Esophagus muscularis mucosa (tissue), 4 donors: Measurements from ENCODE around the gene RAB11A. TPM values are rescaled to one million over a fixed set of nuclear protein-coding genes. Genes with fewer than 3 reads are reported as not detected.

Experiments used
- DNase-seq: peaks from one replicate; pipeline ENCODE4 v3.0.0-alpha.2; 2017; ENCODE audit errors: extremely low spot score
- H3K27ac ChIP-seq, 4 donors: fragments of 200-600 bp; sonication (generic); replicated peaks in 1 of 4; 1 replicate in 3 of 4; 2 replicates in 1 of 4; pipeline ENCODE4 v1.5.1; 2016 to 2019; ENCODE audit warnings: mild to moderate bottlenecking in 1 of 4
- H3K27me3 ChIP-seq, 4 donors: fragments of 200-600 bp; sonication (generic); one replicate each; pipeline versions ENCODE4 v1.5.1 to v1.6.0; 2016 to 2019
- H3K36me3 ChIP-seq, 4 donors: fragments of 200-600 bp; sonication (generic); one replicate each; pipeline ENCODE4 v1.5.1; 2016 to 2019
- H3K4me1 ChIP-seq, 4 donors: fragments of 200-600 bp; sonication (generic); one replicate each; pipeline ENCODE4 v1.5.1; 2016 to 2019
- H3K4me3 ChIP-seq, 4 donors: fragments of 200-600 bp; sonication (generic); 1 replicate in 2 of 4; 2 replicates in 2 of 4; pipeline ENCODE4 v1.5.1; 2016 to 2019; ENCODE audit warnings: mild to moderate bottlenecking in 4 of 4, moderate library complexity in 1 of 4
- H3K9me3 ChIP-seq, 4 donors: fragments of 200-600 bp; sonication (generic); 1 replicate in 3 of 4; 2 replicates in 1 of 4; pipeline ENCODE4 v1.5.1; 2016 to 2019
- EP300 ChIP-seq: sonication (generic); formaldehyde crosslinking; IDR thresholded peaks from one replicate; pipeline ENCODE4 v1.6.1; 2017; ENCODE audit warnings: antibody characterized with exemption
- POLR2A ChIP-seq: fragments of 450-650 bp; IDR thresholded peaks from one replicate; pipeline ENCODE4 v1.6.1; 2017; ENCODE audit warnings: antibody characterized with exemption, moderate library complexity, mild to moderate bottlenecking, low read depth
- POLR2AphosphoS5 ChIP-seq, 2 donors: sonication (generic); formaldehyde crosslinking; IDR thresholded peaks; one replicate each; pipeline ENCODE4 v1.6.1; 2017; ENCODE audit warnings: antibody characterized with exemption in 2 of 2
- WGBS: methylation state at CpG from one replicate; pipeline ENCODE4 v1.1.5; 2018; 5-methylcytosine and 5-hydroxymethylcytosine counted together
- intact Hi-C: fragments of 100-400 bp; cut with DNase I; formaldehyde crosslinking; loops from one replicate; pipeline ENCODE4 v1.15.1; 2023
- small RNA-seq, 3 donors: library from RNA; depleted of rRNA; stranded (forward); fragments of <200 nt; gene quantifications; one replicate each; pipeline ENCODE3, GENCODE V24; 2016
- total RNA-seq, 4 donors: library from RNA; depleted of rRNA; stranded (reverse); fragments of >200 nt; gene quantifications; one replicate each; pipeline versions ENCODE4 v1.1.0 to v1.2.1, GENCODE V29; 2016
- TF ChIP-seq, protein P1 (sequence below), 3 experiments: fragments of 200-600 bp in 2 of 3; fragments of 450-650 bp in 1 of 3; sonication (generic) in 2 of 3; IDR thresholded peaks; one replicate each; pipeline ENCODE4 v1.5.1; 2017 to 2019; ENCODE audit warnings: antibody characterized with exemption in 3 of 3, mild to moderate bottlenecking in 2 of 3, moderate library complexity in 1 of 3

RAB11A gene
- total RNA-seq, 4 donors from 2014 or later = 51.9 to 134 (median 122) TPM

DNA sequence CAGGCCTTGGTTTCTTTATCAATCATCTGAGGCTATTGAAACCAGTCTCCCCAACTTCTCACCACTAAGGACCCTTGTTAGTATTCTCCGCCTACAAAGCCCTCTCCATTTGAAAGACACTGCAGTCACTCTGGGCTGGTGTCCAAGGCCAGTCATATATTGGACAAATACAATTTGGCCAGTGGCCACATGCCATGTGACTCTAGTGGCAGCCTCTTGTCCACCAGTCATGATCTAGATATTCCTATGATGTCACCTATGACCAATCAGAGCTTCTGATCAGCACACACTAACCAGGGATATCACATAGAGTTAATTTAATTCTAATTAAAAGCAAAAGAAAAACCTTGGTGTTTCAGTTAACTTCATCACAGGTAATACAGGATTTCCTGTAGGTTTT, 68.2 kb downstream of the RAB11A start:
- H3K9me3 ChIP-seq = no peaks in the 10 kb centered on the region
- H3K27me3 ChIP-seq = peaks cover 0 to 4% (median 0%) of the 10 kb centered on the region in 4 donors
- peaks cover 0 to 5% (median 0%) of the 10 kb centered on the region in 4 donors for H3K4me1 ChIP-seq
- H3K36me3 ChIP-seq = no peaks in the 10 kb centered on the region
- DNase-seq = no peak
- TF ChIP-seq POLR2A = no peak
- TF ChIP-seq, protein P1, sequence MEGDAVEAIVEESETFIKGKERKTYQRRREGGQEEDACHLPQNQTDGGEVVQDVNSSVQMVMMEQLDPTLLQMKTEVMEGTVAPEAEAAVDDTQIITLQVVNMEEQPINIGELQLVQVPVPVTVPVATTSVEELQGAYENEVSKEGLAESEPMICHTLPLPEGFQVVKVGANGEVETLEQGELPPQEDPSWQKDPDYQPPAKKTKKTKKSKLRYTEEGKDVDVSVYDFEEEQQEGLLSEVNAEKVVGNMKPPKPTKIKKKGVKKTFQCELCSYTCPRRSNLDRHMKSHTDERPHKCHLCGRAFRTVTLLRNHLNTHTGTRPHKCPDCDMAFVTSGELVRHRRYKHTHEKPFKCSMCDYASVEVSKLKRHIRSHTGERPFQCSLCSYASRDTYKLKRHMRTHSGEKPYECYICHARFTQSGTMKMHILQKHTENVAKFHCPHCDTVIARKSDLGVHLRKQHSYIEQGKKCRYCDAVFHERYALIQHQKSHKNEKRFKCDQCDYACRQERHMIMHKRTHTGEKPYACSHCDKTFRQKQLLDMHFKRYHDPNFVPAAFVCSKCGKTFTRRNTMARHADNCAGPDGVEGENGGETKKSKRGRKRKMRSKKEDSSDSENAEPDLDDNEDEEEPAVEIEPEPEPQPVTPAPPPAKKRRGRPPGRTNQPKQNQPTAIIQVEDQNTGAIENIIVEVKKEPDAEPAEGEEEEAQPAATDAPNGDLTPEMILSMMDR (IDR thresholded peaks at IDR 0.05) = no peak
- no peak for TF ChIP-seq POLR2AphosphoS5 (IDR thresholded peaks at IDR 0.05)
- H3K27ac ChIP-seq = no peak overlapping the region
- H3K4me3 ChIP-seq = no peak overlapping the region
- intact Hi-C loops = no loop called here
- 92% methylated on average over 1 of the region's 1 CpG for WGBS

DNA sequence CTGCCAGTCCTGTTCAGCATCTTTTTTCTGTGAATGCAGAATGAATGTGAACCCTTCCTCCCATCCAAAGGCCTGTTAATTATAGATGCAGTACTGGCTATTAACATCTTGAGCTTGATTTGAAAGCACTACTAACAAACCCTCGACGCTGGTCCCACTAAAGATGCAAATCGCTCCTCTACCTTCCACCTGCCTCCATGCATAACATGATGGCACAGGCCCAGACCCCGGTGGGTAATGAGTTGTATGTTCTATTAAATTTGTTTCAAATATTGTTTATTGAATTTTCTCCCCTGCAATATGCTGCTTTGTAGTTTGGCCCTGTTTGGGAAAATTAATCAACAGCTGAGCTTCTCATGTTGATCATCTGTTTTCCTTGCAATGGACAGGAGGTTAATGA, 69.3 kb downstream of the RAB11A start:
- Histone ChIP-seq H3K4me1 (peaks cover 0 to 5% (median 0%) of the 10 kb centered on the region in 4 donors), H3K4me3 (no peak overlapping the region), H3K27ac (no peak overlapping the region), H3K9me3 (no peaks in the 10 kb centered on the region), H3K27me3 (peaks cover 0 to 4% (median 0%) of the 10 kb centered on the region in 4 donors), H3K36me3 (no peaks in the 10 kb centered on the region)
- DNase-seq = no peak
- WGBS = 88% methylated on average over 4 of the region's 4 CpGs
- intact Hi-C loops = no loop called here
- no peak for TF ChIP-seq POLR2A
- TF ChIP-seq, protein P1 (IDR thresholded peaks at IDR 0.05) = no peak
- TF ChIP-seq POLR2AphosphoS5 (IDR thresholded peaks at IDR 0.05) = no peak
- no peak for TF ChIP-seq EP300

DNA sequence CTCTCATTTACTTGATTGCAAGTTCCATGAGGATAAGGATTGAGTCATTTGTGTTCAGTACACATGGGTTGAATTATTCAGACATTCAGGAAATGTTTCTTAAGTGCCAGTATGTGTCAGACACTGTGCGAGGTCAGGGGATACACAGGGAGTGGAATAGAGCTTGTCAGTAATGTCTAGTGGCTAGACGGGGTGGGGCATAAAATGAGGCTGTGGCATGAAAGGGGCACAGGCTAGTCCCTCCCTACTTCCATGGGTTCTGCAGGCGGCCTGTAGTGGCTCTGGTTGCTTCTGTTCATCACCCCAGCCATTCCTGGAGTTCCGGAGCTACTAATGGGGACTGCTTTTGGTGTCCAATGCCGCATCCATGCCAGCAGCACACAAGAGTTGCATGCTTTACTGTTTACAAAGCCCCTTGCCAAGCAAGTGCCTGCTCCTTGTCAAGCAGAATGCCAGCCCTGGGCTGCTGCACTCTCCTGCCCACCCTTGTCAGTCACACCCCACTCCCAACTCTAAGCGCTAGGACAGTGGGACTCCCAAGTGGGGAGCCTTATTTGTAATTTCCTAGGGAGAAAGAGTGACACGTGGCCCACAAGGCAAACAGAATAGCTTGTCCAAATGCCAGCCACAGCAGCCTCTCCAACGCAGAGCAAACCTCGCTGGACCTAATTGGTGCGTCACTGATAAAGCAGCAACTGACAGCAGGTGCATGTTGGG, 70.8 kb downstream of the RAB11A start:
- DNase-seq = no peak
- no peak overlapping the region for H3K27ac ChIP-seq
- peaks cover 0 to 4% (median 0%) of the 10 kb centered on the region in 4 donors for H3K27me3 ChIP-seq
- H3K9me3 ChIP-seq = no peaks in the 10 kb centered on the region
- TF ChIP-seq POLR2AphosphoS5 (IDR thresholded peaks at IDR 0.05) (no peak), EP300 (no peak), POLR2A (no peak)
- TF ChIP-seq, protein P1 (IDR thresholded peaks at IDR 0.05) = no peak
- peaks cover 0 to 5% (median 0%) of the 10 kb centered on the region in 4 donors for H3K4me1 ChIP-seq
- no peaks in the 10 kb centered on the region for H3K36me3 ChIP-seq
- H3K4me3 ChIP-seq = no peak overlapping the region
- intact Hi-C loops = no loop called here
- WGBS = 71% methylated on average over 9 of the region's 10 CpGs

DNA sequence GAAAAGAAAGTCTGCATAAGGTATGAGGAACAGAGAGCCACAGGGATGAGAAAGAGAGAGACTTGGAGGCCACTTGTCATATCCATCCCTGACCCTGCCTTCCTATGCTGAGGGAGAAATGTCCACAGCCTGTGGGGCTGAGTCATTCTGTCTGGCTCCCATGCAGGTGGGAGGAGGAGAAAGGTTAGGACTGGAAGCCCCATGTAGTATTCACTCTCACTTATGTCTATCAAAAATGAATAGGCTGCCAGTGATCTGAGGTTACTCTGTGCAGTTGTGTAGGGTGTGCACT, 71.3 kb downstream of the RAB11A start:
- no peak for DNase-seq
- H3K27me3 ChIP-seq = peaks cover 0 to 4% (median 0%) of the 10 kb centered on the region in 4 donors
- H3K9me3 ChIP-seq = no peaks in the 10 kb centered on the region
- peaks cover 0 to 5% (median 0%) of the 10 kb centered on the region in 4 donors for H3K4me1 ChIP-seq
- TF ChIP-seq EP300 = no peak
- TF ChIP-seq, protein P1 (IDR thresholded peaks at IDR 0.05) = no peak
- no peak for TF ChIP-seq POLR2AphosphoS5 (IDR thresholded peaks at IDR 0.05)
- no peak for TF ChIP-seq POLR2A
- no peak overlapping the region for H3K4me3 ChIP-seq
- H3K36me3 ChIP-seq = no peaks in the 10 kb centered on the region
- no peak overlapping the region for H3K27ac ChIP-seq
- intact Hi-C loops = no loop called here

Small RNA genes lying within 50 kb of the gene (small RNA-seq; reads per million reads assigned to genes)
- gene RF00026 = 0 reads per million in 3 donors

Other genes starting within 250 kb of the RAB11A start
- 1 to 10 TPM; 3.6 to 5.0 (median 4.3) TPM for gene SLC24A1, start 247.6 kb upstream of the RAB11A start, total RNA-seq
- 10 to 100 TPM; 17.7 to 34.3 (median 25.4) TPM for gene DENND4A, start 77.2 kb upstream of the RAB11A start, total RNA-seq